Peyer's patch (tissue), 4 donors: ENCODE data around the gene LONP2. TPM values are rescaled to one million over a fixed set of nuclear protein-coding genes. Genes with fewer than 3 reads are reported as not detected.

Source experiments
- DNase-seq, 3 donors: peaks; one replicate each; pipeline ENCODE4 v3.0.0-alpha.2; 2017 to 2019
- H3K27ac ChIP-seq, 4 donors: fragments of 200-600 bp; sonication (generic); one replicate each; pipeline ENCODE4 v1.5.1; 2016 to 2019
- H3K27me3 ChIP-seq, 2 donors: fragments of 200-600 bp; sonication (generic); one replicate each; pipeline ENCODE4 v1.5.1; 2019
- H3K36me3 ChIP-seq, 3 donors: fragments of 200-600 bp; sonication (generic); one replicate each; pipeline ENCODE4 v1.5.1; 2016 to 2019
- H3K4me1 ChIP-seq, 4 donors: fragments of 200-600 bp; sonication (generic); one replicate each; pipeline ENCODE4 v1.5.1; 2016 to 2019
- H3K4me3 ChIP-seq, 4 donors: fragments of 200-600 bp; sonication (generic); 1 replicate in 3 of 4; 2 replicates in 1 of 4; pipeline ENCODE4 v1.5.1; 2016 to 2019; ENCODE audit warnings: mild to moderate bottlenecking in 1 of 4
- H3K9me3 ChIP-seq, 4 donors: fragments of 200-600 bp; sonication (generic); one replicate each; pipeline ENCODE4 v1.5.1; 2016 to 2019; ENCODE audit warnings: mild to moderate bottlenecking in 1 of 4
- CTCF ChIP-seq, 6 experiments: fragments of 450-650 bp in 4 of 6; fragments of 200-600 bp in 2 of 6; sonication (generic) in 1 of 6; IDR thresholded peaks; one replicate each; pipeline ENCODE4 v1.5.1; 2017 to 2019; ENCODE audit warnings: antibody characterized with exemption in 6 of 6, mild to moderate bottlenecking in 3 of 6, moderate library complexity in 1 of 6
- POLR2A ChIP-seq, 2 donors: fragments of 450-650 bp; IDR thresholded peaks; one replicate each; pipeline ENCODE4 v1.5.1; 2017; ENCODE audit warnings: antibody characterized with exemption in 2 of 2, mild to moderate bottlenecking in 2 of 2, moderate library complexity in 2 of 2
- total RNA-seq, 4 donors: library from RNA; depleted of rRNA; stranded (reverse); fragments of >200 nt; gene quantifications; one replicate each; pipeline ENCODE4 v1.1.0, GENCODE V29; 2016

LONP2 gene
- total RNA-seq, 4 donors from 2014 or later, result 56.7 to 104 (median 70.7) TPM

GRCh38 chr16:48378836-48379235 is 134.7 kb downstream of the LONP2 start:
- H3K27ac ChIP-seq, result peak overlapping the region in 1 of 4 donors; percentile 2
- DNase-seq, result no peak
- H3K9me3 ChIP-seq, result no peaks in the 10 kb centered on the region
- peaks cover 0 to 64% (median 4%) of the 10 kb centered on the region in 4 donors for H3K4me1 ChIP-seq
- no peak overlapping the region for H3K4me3 ChIP-seq
- H3K27me3 ChIP-seq, result no peaks in the 10 kb centered on the region
- TF ChIP-seq CTCF (IDR thresholded peaks at IDR 0.05) (no peak), POLR2A (IDR thresholded peaks at IDR 0.05) (no peak)
- no peaks in the 10 kb centered on the region for H3K36me3 ChIP-seq

GRCh38 chr16:48381201-48381600 is 137.1 kb downstream of the LONP2 start:
- Histone ChIP-seq H3K36me3 (no peaks in the 10 kb centered on the region), H3K4me3 (no peak overlapping the region), H3K9me3 (no peaks in the 10 kb centered on the region), H3K27ac (no peak overlapping the region), H3K4me1 (peaks cover 0 to 48% (median 7%) of the 10 kb centered on the region in 4 donors), H3K27me3 (no peaks in the 10 kb centered on the region)
- DNase-seq, result no peak
- TF ChIP-seq CTCF (IDR thresholded peaks at IDR 0.05) (no peak), POLR2A (IDR thresholded peaks at IDR 0.05) (no peak)

GRCh38 chr16:48382131-48382530 is 138.0 kb downstream of the LONP2 start:
- Histone ChIP-seq H3K36me3 (no peaks in the 10 kb centered on the region), H3K4me1 (peaks cover 0 to 48% (median 7%) of the 10 kb centered on the region in 4 donors), H3K27me3 (no peaks in the 10 kb centered on the region), H3K4me3 (no peak overlapping the region), H3K9me3 (no peaks in the 10 kb centered on the region), H3K27ac (no peak overlapping the region)
- TF ChIP-seq CTCF (IDR thresholded peaks at IDR 0.05) (no peak), POLR2A (IDR thresholded peaks at IDR 0.05) (no peak)
- DNase-seq, result peak in 1 of 3 donors; percentile 13

GRCh38 chr16:48383009-48383876 is 139.1 kb downstream of the LONP2 start:
- H3K4me3 ChIP-seq, result peak overlapping the region in 3 of 4 donors; percentile 64 to 97 (median 96)
- peaks cover 0 to 44% (median 7%) of the 10 kb centered on the region in 4 donors for H3K4me1 ChIP-seq
- DNase-seq, result no peak
- no peaks in the 10 kb centered on the region for H3K9me3 ChIP-seq
- TF ChIP-seq POLR2A (IDR thresholded peaks at IDR 0.05), result no peak
- no peaks in the 10 kb centered on the region for H3K36me3 ChIP-seq
- H3K27me3 ChIP-seq, result no peaks in the 10 kb centered on the region
- peak overlapping the region; percentile 97 to 100 (median 98) for H3K27ac ChIP-seq

GRCh38 chr16:48383877-48384519 is 139.9 kb downstream of the LONP2 start:
- H3K36me3 ChIP-seq, result no peaks in the 10 kb centered on the region
- peak overlapping the region; percentile 64 to 98 (median 96) for H3K4me3 ChIP-seq
- H3K27ac ChIP-seq, result peak overlapping the region; percentile 97 to 100 (median 98)
- no peaks in the 10 kb centered on the region for H3K27me3 ChIP-seq
- TF ChIP-seq POLR2A (IDR thresholded peaks at IDR 0.05), result no peak
- TF ChIP-seq CTCF (IDR thresholded peaks at IDR 0.05), result no peak
- DNase-seq, result no peak
- peaks cover 0 to 37% (median 7%) of the 10 kb centered on the region in 4 donors for H3K4me1 ChIP-seq
- H3K9me3 ChIP-seq, result no peaks in the 10 kb centered on the region
